ENCODE measurements around the gene RAP1GAP. TPM values are rescaled to one million over a fixed set of nuclear protein-coding genes. Genes with fewer than 3 reads are reported as not detected.
A peak's percentile ranks its signal among the peaks of the same experiment; 100 is the strongest.
"Not testable (repeated sequence)": the region's sequence is repeated elsewhere in the genome, so short reads cannot be mapped to it uniquely, and the experiment has no call there.

Gene RAP1GAP
- total and polyA plus RNA-seq, 2 of the 13 experiments (the other 11 are each of a cell fraction or from before 2014, with no cell fraction given), result 11.9 to 37.5 TPM

DNA sequence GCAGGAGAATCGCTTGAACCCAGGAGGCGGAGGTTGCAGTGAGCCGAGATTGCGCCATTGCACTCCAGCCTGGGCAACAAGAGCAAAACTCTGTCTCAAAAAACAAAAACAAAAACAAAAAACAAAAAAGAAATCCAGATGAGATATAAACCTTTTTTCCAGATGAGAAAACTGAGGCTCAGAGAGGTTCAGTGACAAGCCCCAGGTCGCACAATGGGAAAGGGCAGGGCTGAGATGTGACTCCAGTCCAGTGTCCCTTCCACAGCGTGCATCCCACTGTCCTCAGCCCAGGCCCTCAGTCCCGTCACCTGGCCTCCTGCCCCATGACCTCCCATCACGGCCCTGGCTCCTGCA is 37.6 kb downstream of the RAP1GAP start:
- H3K27ac ChIP-seq (ENCODE audit: extremely low read length, insufficient read depth, low read length); H3K9ac ChIP-seq (ENCODE audit: insufficient read depth, low read depth, low read length); H2AFZ ChIP-seq (ENCODE audit: low read length); H3K4me3 ChIP-seq (replicated peaks in 1 of 3; ENCODE audit: insufficient read depth in 1 of 3, low read depth in 2 of 3, low read length in 3 of 3); DNase-seq (ENCODE audit: low spot score); ATAC-seq; FAIRE-seq; H3K36me3 ChIP-seq (replicated peaks in 1 of 2; ENCODE audit: control insufficient read depth in 1 of 2, insufficient read depth in 2 of 2, low read length in 2 of 2); H3K27me3 ChIP-seq (ENCODE audit: control insufficient read depth in 1 of 2, insufficient read depth in 2 of 2, low read length in 2 of 2); BruUV-seq (replicated peaks); CTCF ChIA-PET (ENCODE audit: low intra/inter-chr PET ratio, low total read pairs); H3K4me2 ChIP-seq (ENCODE audit: low read depth, low read length); POLR2A ChIA-PET; H3K9me3 ChIP-seq (ENCODE audit: low read length); H3K79me2 ChIP-seq (ENCODE audit: insufficient read depth, low read length); H4K20me1 ChIP-seq (ENCODE audit: insufficient read depth, low read length); intact Hi-C loops (cut with micrococcal nuclease; ENCODE audit: unreplicated experiment); in situ Hi-C loops (cut with HindIII; ENCODE audit: extremely low pct_ligation_motif_present, low pct_unique_long_range_greater_than_20kb): not testable (repeated sequence)
- WGBS (ENCODE audit: low lambda C conversion rate), result 96% methylated on average over 5 of the region's 8 CpGs
- TF ChIP-seq ZNF629 (CRISPR knock-in tag; conservative IDR thresholded peaks at IDR 0.05), result peak; percentile 71
- peaks cover 32% of the 10 kb centered on the region for H3K4me1 ChIP-seq (ENCODE audit: insufficient read depth, low read length)

DNA sequence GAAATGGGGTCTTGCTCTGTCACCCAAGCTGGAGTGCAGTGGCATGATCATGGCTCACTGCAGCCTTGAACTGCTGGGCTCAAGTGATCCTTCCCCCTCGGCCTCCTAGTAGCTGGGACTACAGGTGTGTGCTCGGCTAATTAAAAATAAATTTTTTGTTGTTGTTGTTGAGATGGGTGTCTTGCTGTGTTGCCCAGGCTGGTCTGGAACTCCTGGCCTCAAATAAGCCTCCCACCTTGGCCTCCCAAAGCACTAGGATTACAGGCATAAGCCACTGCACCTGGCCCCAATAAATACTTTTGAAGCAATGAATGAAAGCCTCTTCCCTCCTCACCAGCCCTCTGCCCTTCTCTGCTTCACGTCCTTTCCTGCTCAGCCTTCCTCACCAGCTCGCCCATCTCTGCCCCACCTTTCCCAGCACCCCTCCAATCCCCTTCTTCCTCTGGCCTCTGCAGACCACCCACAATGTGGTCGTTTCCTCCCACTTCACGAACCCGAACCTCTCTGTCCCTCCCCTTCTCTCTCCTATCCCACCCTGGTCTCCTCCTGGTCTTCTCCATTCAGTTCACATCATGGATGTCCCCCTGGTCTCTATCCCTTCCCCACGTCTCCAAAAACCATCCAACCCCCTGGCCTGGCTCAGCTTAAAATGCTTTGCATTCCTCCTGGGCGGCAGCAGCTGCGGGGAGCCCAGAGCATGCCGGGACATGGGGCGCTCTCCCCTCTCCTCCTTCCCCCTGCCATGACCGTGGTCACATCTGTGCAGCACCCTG is 38.4 kb downstream of the RAP1GAP start:
- Histone ChIP-seq H4K20me1 (ENCODE audit: insufficient read depth, low read length) (no peaks in the 10 kb centered on the region), H3K27me3 (ENCODE audit: control insufficient read depth in 1 of 2, insufficient read depth in 2 of 2, low read length in 2 of 2) (no peaks in the 10 kb centered on the region), H3K4me3 (replicated peaks in 1 of 3; ENCODE audit: insufficient read depth in 1 of 3, low read depth in 2 of 3, low read length in 3 of 3) (no peak overlapping the region), H2AFZ (ENCODE audit: low read length) (no peak overlapping the region), H3K36me3 (replicated peaks in 1 of 2; ENCODE audit: control insufficient read depth in 1 of 2, insufficient read depth in 2 of 2, low read length in 2 of 2) (peaks cover 3 to 5% of the 10 kb centered on the region in 2 experiments; a peak in 3 of 5 replicates), H3K9ac (ENCODE audit: insufficient read depth, low read depth, low read length) (no peak overlapping the region), H3K9me3 (ENCODE audit: low read length) (no peaks in the 10 kb centered on the region), H3K27ac (ENCODE audit: extremely low read length, insufficient read depth, low read length) (no peak overlapping the region), H3K4me2 (ENCODE audit: low read depth, low read length) (no peak overlapping the region), H3K79me2 (ENCODE audit: insufficient read depth, low read length) (no peaks in the 10 kb centered on the region), H3K4me1 (ENCODE audit: insufficient read depth, low read length) (peaks cover 32% of the 10 kb centered on the region)
- no TSS peak for BruUV-seq (replicated peaks)
- CTCF ChIA-PET (ENCODE audit: low intra/inter-chr PET ratio, low total read pairs), result no interaction called here
- ATAC-seq (no peak), DNase-seq (ENCODE audit: low spot score) (no peak), FAIRE-seq (no peak)
- 93% methylated on average over 13 of the region's 13 CpGs for WGBS (ENCODE audit: low lambda C conversion rate)
- intact Hi-C loops (cut with micrococcal nuclease; ENCODE audit: unreplicated experiment), result no loop called here
- POLR2A ChIA-PET, result no interaction called here
- in situ Hi-C loops (cut with HindIII; ENCODE audit: extremely low pct_ligation_motif_present, low pct_unique_long_range_greater_than_20kb), result no loop called here
- no peak for TF ChIP-seq HNF4A (CRISPR knock-in tag; IDR thresholded peaks at IDR 0.05)
- TF ChIP-seq NAIF1 (CRISPR knock-in tag; IDR thresholded peaks at IDR 0.05; ENCODE audit: borderline replicate concordance), result no peak
- no peak for TF ChIP-seq HIVEP1 (CRISPR knock-in tag; IDR thresholded peaks at IDR 0.05)
- TF ChIP-seq HNRNPUL1 (IDR thresholded peaks at IDR 0.05; ENCODE audit: low read depth, low read length), result no peak
- TF ChIP-seq, protein P1, sequence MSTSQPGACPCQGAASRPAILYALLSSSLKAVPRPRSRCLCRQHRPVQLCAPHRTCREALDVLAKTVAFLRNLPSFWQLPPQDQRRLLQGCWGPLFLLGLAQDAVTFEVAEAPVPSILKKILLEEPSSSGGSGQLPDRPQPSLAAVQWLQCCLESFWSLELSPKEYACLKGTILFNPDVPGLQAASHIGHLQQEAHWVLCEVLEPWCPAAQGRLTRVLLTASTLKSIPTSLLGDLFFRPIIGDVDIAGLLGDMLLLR (CRISPR knock-in tag; IDR thresholded peaks at IDR 0.05), result no peak
- TF ChIP-seq ZNF644 (CRISPR knock-in tag; IDR thresholded peaks at IDR 0.05; ENCODE audit: low read depth), result no peak
- no peak for TF ChIP-seq ZFP37 (CRISPR knock-in tag; IDR thresholded peaks at IDR 0.05; ENCODE audit: borderline replicate concordance)
- TF ChIP-seq ZSCAN30 (CRISPR knock-in tag; IDR thresholded peaks at IDR 0.05), result no peak

Measured in HepG2 (cell line).